ENCODE data around the gene SRP14. TPM values are rescaled to one million over a fixed set of nuclear protein-coding genes. Genes with fewer than 3 reads are reported as not detected.
A peak's percentile ranks its signal among the peaks of the same experiment; 100 is the strongest.

SRP14 gene
- total RNA-seq, 3 donors from 2014 or later = 279 to 310 (median 299) TPM

DNA sequence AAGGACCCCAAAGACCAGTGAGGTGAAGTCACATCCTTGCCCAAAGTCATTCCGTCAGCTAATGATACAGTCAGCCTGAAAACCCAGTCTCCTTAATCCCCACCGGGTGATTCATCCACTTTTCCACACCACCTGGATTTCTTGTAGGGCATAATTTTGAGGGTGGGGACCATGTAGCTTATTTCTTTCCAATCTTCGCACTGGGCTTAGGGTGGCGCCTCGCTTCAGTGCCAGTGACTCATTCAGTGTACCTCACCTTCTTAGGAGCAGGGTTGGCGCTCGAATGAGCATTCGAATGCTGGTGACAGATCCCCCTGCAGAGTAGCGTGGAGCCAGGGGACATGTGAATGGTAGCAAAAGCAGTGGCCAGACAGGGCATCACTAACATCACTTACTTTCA lies 45.7 kb upstream of the SRP14 start:
- Histone ChIP-seq H3K27ac (no peak overlapping the region), H3K36me3 (no peaks in the 10 kb centered on the region), H3K4me1 (peaks cover 6 to 21% of the 10 kb centered on the region in 2 donors), H3K9me3 (no peaks in the 10 kb centered on the region), H3K27me3 (no peaks in the 10 kb centered on the region), H3K4me3 (no peak overlapping the region)
- TF ChIP-seq POLR2AphosphoS5 (IDR thresholded peaks at IDR 0.05) = no peak
- TF ChIP-seq, protein P1, sequence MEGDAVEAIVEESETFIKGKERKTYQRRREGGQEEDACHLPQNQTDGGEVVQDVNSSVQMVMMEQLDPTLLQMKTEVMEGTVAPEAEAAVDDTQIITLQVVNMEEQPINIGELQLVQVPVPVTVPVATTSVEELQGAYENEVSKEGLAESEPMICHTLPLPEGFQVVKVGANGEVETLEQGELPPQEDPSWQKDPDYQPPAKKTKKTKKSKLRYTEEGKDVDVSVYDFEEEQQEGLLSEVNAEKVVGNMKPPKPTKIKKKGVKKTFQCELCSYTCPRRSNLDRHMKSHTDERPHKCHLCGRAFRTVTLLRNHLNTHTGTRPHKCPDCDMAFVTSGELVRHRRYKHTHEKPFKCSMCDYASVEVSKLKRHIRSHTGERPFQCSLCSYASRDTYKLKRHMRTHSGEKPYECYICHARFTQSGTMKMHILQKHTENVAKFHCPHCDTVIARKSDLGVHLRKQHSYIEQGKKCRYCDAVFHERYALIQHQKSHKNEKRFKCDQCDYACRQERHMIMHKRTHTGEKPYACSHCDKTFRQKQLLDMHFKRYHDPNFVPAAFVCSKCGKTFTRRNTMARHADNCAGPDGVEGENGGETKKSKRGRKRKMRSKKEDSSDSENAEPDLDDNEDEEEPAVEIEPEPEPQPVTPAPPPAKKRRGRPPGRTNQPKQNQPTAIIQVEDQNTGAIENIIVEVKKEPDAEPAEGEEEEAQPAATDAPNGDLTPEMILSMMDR (IDR thresholded peaks at IDR 0.05) = no peak
- no peak for TF ChIP-seq POLR2A (IDR thresholded peaks at IDR 0.05)
- intact Hi-C loops (cut with DNase I; ENCODE audit: low total_unique reads) = no loop called here
- no peak for DNase-seq (ENCODE audit: low spot score in 2 of 2)

DNA sequence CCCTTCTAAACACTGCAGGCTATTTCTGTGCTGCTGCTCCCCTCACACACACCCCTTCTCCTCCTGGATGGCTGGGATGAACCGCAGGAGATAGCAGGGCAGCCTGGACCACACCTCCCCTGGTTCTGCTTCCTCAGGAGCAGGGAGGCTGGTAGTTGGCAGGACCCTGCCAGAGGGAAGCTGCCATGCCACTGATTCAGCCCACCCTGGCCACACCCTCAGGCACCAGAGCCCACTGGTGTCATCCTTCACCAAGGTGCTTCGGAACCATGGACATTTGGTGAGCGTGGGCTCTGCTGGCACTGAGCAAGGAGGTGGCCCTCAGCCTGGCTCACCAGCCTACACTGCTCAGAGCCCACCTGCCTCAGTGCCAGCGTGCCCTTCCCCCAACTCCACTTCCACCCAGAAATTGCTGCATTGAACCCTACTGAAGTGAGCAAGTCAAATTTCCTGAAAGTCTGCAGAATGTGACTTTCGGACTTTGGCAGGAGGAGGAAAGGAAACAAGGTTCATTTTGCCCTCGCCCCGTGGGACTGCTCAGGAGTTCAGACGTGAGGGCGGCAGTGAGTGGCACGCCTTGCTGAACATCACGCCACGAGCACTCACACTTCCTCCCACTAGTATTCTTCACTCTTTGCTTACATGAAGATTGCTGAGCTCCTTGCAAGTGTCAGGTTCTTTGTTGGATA lies 43.4 kb upstream of the SRP14 start:
- Histone ChIP-seq H3K27me3 (no peaks in the 10 kb centered on the region), H3K4me3 (peak overlapping the region; percentile 29 to 60 (median 40)), H3K9me3 (no peaks in the 10 kb centered on the region), H3K4me1 (peaks cover 0 to 6% of the 10 kb centered on the region in 2 donors), H3K36me3 (no peaks in the 10 kb centered on the region), H3K27ac (peak overlapping the region; percentile 85)
- DNase-seq (ENCODE audit: low spot score in 2 of 2) = no peak
- intact Hi-C loops (cut with DNase I; ENCODE audit: low total_unique reads) = no loop called here
- no peak for TF ChIP-seq POLR2A (IDR thresholded peaks at IDR 0.05)
- TF ChIP-seq POLR2AphosphoS5 (IDR thresholded peaks at IDR 0.05) = no peak
- TF ChIP-seq, protein P1 (IDR thresholded peaks at IDR 0.05) = no peak

DNA sequence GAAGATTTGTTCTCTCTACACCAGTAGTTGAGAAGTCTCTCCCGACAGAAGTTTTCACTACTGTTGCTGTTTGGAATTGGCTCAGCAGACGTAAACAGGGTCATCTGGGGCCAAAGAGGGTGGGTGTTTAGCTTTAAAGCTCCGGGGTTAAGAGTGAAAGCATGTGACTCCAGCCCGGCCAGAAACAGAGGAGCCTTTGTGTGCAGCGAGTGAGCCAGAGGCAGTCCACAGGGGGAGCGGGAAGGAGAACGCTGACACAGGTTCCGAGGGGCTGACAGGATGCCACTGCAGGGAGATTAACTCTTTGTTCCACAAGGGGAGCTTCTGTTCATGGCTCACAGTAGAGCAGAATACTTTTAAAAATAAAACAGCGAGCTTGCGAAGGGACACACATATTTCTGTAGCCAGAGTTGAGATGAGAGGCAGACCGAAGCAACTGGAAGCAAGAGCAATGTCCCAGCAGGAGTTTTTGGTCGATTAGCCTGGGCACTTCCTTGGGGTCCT lies 42.8 kb upstream of the SRP14 start:
- peak in 1 of 3 donors; percentile 45 for TF ChIP-seq POLR2AphosphoS5 (IDR thresholded peaks at IDR 0.05)
- TF ChIP-seq, protein P1 (IDR thresholded peaks at IDR 0.05) = no peak
- H3K4me1 ChIP-seq = peaks cover 0 to 6% of the 10 kb centered on the region in 2 donors

DNA sequence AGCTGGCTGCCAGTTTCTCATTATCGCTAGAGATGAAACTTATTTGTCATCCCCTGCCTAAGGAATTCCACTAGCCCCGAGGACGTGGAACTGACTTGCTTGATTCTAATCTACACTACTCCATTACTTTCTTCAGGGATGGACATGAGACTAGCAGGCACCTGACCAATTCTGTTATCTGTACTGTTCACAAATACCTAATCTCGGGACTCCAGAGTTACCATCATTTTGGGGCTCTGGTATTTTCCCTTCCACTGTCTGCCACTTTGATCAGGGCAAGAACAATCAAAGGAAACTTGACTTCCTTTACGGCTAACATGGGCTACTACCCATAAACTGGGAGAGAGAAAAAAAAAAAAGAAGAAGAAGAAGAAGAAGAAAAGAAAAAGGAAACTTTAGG lies 41.9 kb upstream of the SRP14 start:
- Histone ChIP-seq H3K9me3 (no peaks in the 10 kb centered on the region), H3K27me3 (no peaks in the 10 kb centered on the region), H3K4me3 (peak overlapping the region in 2 of 3 donors; percentile 29 to 40), H3K36me3 (no peaks in the 10 kb centered on the region), H3K27ac (peak overlapping the region; percentile 35 to 85), H3K4me1 (peaks cover 0 to 6% of the 10 kb centered on the region in 2 donors)
- DNase-seq (ENCODE audit: low spot score in 2 of 2) = no peak
- intact Hi-C loops (cut with DNase I; ENCODE audit: low total_unique reads) = no loop called here
- TF ChIP-seq, protein P1 (IDR thresholded peaks at IDR 0.05) = no peak
- no peak for TF ChIP-seq POLR2AphosphoS5 (IDR thresholded peaks at IDR 0.05)

More for the DNA sequence above, 42.8 kb upstream of the SRP14 start:
- Histone ChIP-seq H3K27ac (peak overlapping the region; percentile 85), H3K4me3 (peak overlapping the region; percentile 29 to 60 (median 40)), H3K27me3 (no peaks in the 10 kb centered on the region), H3K36me3 (no peaks in the 10 kb centered on the region), H3K9me3 (no peaks in the 10 kb centered on the region)
- DNase-seq (ENCODE audit: low spot score in 2 of 2) = peak; percentile 78 to 80
- intact Hi-C loops (cut with DNase I; ENCODE audit: low total_unique reads) = no loop called here

DNA sequence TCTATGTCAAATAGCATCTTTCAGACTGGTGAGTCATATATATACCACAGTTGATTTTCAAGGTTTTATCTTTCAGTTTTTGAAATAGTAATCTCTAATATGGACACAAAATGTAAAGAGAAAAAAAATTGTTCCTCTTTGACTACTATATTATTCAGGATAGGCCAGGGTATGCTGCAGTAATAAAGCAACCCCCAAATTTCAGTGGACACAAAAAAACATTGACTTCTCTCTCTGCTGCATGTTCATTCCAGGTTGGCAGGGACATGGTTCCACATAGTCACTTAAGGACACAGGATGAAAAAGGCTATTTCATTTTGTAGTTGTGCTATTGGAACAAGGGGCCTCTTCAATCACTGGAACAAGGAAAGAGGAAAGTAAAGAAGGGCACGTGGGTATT lies 41.1 kb upstream of the SRP14 start:
- Histone ChIP-seq H3K27ac (peak overlapping the region in 1 of 2 donors; percentile 85), H3K36me3 (no peaks in the 10 kb centered on the region), H3K4me3 (no peak overlapping the region), H3K27me3 (no peaks in the 10 kb centered on the region), H3K9me3 (no peaks in the 10 kb centered on the region), H3K4me1 (peaks cover 0 to 6% of the 10 kb centered on the region in 2 donors)
- TF ChIP-seq, protein P1 (IDR thresholded peaks at IDR 0.05) = no peak
- TF ChIP-seq POLR2AphosphoS5 (IDR thresholded peaks at IDR 0.05) (no peak), POLR2A (IDR thresholded peaks at IDR 0.05) (no peak)
- DNase-seq (ENCODE audit: low spot score in 2 of 2) = no peak
- intact Hi-C loops (cut with DNase I; ENCODE audit: low total_unique reads) = no loop called here
